ENCODE data around the gene MEG3.
"Not testable (repeated sequence)": the region's sequence is repeated elsewhere in the genome, so short reads cannot be mapped to it uniquely, and the experiment has no call there.

Gene MEG3

GRCh38 chr14:100818923-100819322 lies 7.0 kb upstream of the MEG3 start:
- not testable (repeated sequence) for H3K27ac Mint-ChIP-seq, ATAC-seq, DNase-seq, H3K4me1 Mint-ChIP-seq, H3K9me3 Mint-ChIP-seq, H3K4me3 Mint-ChIP-seq
- H3K27me3 Mint-ChIP-seq = peaks cover 29% of the 10 kb centered on the region

- no peak overlapping the region for H3K4me3 Mint-ChIP-seq
- no peaks in the 10 kb centered on the region for H3K9me3 Mint-ChIP-seq
- ATAC-seq = no peak
- peaks cover 28% of the 10 kb centered on the region for H3K27me3 Mint-ChIP-seq
- DNase-seq = no peak
- H3K27ac Mint-ChIP-seq = peak overlapping the region in 1 of 2 donors; percentile 87
- peaks cover 2% of the 10 kb centered on the region for H3K4me1 Mint-ChIP-seq
Observed at GRCh38 chr14:100819453-100819828, 6.5 kb upstream of the MEG3 start.

- Mint-ChIP-seq H3K9me3 (no peaks in the 10 kb centered on the region), H3K4me1 (peaks cover 7% of the 10 kb centered on the region), H3K4me3 (no peak overlapping the region), H3K27ac (peak overlapping the region; percentile 32 to 87), H3K27me3 (peaks cover 30% of the 10 kb centered on the region)
- no peak for DNase-seq
- ATAC-seq = no peak
Observed at GRCh38 chr14:100819829-100820475, 6.0 kb upstream of the MEG3 start.

DNA sequence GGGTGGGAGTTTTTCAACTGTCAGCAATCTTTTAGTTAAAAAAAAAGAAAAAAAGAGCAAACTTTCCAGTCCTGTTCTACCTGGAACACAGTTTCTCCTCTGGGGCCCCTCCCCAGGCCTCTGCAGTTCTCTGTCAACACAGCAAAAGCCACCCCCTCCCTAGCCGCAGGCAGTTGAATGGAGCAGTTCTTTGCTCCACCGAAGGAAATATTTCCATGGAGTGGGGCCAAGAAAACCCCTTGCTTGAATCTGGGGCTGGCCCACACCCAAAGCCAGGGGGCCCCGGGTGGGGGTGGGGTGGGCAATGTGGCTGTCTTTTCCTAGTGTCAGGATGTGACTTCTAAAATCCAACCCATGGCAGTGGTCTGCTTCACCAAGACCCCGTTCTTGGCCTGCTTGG lies 5.0 kb upstream of the MEG3 start:
- H3K9me3 Mint-ChIP-seq = no peaks in the 10 kb centered on the region
- DNase-seq (no peak), ATAC-seq (no peak)

GRCh38 chr14:100822013-100822412 lies 3.9 kb upstream of the MEG3 start:
- DNase-seq = no peak
- peaks cover 44% of the 10 kb centered on the region for H3K27me3 Mint-ChIP-seq
- H3K9me3 Mint-ChIP-seq = peaks cover 0 to under 1% of the 10 kb centered on the region in 2 donors
- H3K27ac Mint-ChIP-seq = peak overlapping the region in 1 of 2 donors; percentile 7
- H3K4me3 Mint-ChIP-seq = no peak overlapping the region
- no peak for ATAC-seq
- peaks cover 23% of the 10 kb centered on the region for H3K4me1 Mint-ChIP-seq

More for the DNA sequence above, 5.0 kb upstream of the MEG3 start:
- peaks cover 35% of the 10 kb centered on the region for H3K27me3 Mint-ChIP-seq
- H3K27ac Mint-ChIP-seq = no peak overlapping the region
- H3K4me1 Mint-ChIP-seq = peaks cover 14% of the 10 kb centered on the region
- no peak overlapping the region for H3K4me3 Mint-ChIP-seq

DNA sequence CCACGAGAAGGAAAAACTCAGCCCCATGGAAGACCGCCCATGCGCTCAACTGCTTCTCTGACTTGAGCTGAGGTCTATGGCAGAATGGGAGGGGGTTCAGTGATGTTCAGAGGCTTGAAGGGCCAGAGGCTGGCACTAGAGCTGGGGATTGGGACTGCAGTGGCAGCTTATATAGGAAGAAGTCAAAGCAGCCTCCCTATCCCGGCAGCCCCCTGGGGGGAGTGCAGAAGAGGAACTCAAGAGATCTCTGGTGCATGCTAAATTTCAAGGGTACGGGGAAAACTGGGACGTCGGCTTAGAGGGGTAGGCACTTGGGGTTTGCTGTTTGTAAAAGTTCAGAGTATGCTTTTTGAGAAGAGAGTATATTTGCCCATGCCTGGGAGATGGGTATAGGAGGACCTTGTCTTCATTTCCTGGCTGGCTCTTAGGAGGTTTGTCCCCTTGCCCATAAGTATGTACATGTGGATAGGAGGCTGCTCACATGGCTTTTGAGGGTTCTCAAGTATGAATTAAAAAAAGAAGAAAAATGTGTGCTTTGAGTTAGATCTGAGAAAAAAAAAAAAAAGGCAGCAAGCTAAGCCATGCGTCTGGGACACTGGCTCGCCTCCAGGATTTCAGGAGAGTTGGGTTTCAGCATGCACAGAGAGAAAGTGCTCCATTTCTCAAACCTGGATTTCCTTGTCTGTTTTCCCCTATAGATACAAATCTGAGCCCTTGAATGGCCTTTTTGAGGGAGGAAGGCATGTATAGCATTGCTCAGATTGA lies 3.2 kb upstream of the MEG3 start:
- Mint-ChIP-seq H3K27me3 (peaks cover 51% of the 10 kb centered on the region), H3K9me3 (peaks cover 4 to 7% of the 10 kb centered on the region in 2 donors), H3K27ac (peak overlapping the region in 1 of 2 donors; percentile 14), H3K4me3 (no peak overlapping the region), H3K4me1 (peaks cover 23% of the 10 kb centered on the region)
- no peak for DNase-seq
- ATAC-seq = no peak

DNA sequence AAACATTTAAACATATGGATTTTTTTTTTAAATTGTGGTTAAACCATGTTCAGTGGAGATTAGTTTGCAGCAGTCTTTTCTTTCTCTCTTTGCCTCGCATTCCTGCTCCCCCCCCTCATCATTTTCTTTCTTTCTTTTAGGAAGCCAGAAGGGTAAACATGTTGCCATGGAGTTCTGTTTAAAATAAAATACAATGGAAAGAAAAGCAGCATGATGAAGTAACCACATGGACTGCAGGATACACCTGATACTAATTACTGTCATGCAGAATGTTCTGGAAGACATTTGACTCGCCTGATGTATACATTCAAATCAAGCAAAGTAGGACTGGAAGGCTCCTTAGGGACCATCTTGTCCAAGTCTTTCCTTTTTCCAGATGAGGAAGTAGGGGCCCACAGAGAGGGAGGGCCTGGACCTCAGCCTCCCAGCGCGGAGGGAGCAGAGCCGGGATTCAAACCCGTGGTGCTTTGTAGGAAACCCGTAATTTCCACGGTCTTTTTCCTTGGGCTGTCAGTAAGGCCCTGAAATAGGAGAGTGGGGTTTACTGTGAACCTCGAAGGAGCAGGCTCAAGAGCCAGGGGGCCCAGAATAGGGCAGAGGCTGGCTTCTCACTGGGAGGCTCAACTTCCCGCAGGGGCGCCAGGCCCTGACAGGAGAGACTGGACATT lies 2.4 kb upstream of the MEG3 start:
- ATAC-seq (no peak), DNase-seq (no peak)
- Mint-ChIP-seq H3K27me3 (peaks cover 56% of the 10 kb centered on the region), H3K27ac (no peak overlapping the region), H3K4me1 (peaks cover 23% of the 10 kb centered on the region), H3K4me3 (no peak overlapping the region), H3K9me3 (peaks cover 4 to 11% of the 10 kb centered on the region in 2 donors)

- Mint-ChIP-seq H3K27me3 (peaks cover 62% of the 10 kb centered on the region), H3K9me3 (peaks cover 4 to 15% of the 10 kb centered on the region in 2 donors), H3K4me1 (peaks cover 23% of the 10 kb centered on the region), H3K4me3 (no peak overlapping the region), H3K27ac (no peak overlapping the region)
- ATAC-seq (no peak), DNase-seq (no peak)
Observed at GRCh38 chr14:100824091-100824551, 1.8 kb upstream of the MEG3 start.

- H3K4me1 Mint-ChIP-seq = peaks cover 23% of the 10 kb centered on the region
- H3K27me3 Mint-ChIP-seq = peaks cover 71% of the 10 kb centered on the region
- peaks cover 4 to 15% of the 10 kb centered on the region in 2 donors for H3K9me3 Mint-ChIP-seq
- peak overlapping the region in 1 of 2 donors; percentile 7 for H3K4me3 Mint-ChIP-seq
- H3K27ac Mint-ChIP-seq = peak overlapping the region in 1 of 2 donors; percentile 24
- no peak for DNase-seq
- ATAC-seq = no peak
Observed at GRCh38 chr14:100824901-100825712, 811 bp upstream of the MEG3 start.

DNA sequence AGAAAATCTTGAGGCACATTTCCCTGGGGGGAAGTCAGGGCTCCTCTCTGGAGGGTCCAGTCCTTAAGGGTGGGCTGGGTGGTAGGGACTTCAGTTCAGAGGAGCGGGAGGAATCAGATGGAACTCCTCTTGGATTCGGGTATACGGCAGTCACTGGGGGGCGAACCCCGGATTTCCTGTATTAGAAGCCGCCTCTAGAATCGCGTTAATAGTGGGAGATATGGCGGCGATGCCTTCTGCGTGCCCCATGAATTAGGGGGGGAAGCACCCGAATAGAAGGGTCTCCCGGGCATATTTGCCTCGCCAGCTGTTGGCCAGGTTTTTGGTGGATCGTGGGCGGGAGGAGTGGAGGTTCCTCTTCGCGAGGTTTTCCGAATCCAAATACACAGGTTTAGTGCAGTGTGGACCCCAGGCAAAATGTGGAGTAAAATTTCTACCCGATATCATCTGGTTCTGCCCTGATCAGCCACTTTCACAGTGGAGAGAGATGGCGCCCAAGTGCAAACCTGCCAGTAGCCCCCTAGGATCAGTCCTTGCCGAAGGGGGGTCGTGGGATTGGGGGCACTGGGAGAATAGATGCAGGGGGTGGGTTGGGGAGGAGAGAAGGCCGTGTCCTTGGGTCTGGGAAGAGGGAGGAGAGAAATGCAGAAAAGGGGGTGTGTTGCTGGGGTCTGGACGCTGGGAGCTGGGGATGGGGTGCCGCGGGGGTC lies 628 bp downstream of the MEG3 start:
- DNase-seq (no peak), ATAC-seq (no peak)
- Mint-ChIP-seq H3K27ac (no peak overlapping the region), H3K4me1 (peaks cover 23% of the 10 kb centered on the region), H3K27me3 (peaks cover 78% of the 10 kb centered on the region), H3K9me3 (peaks cover 4 to 15% of the 10 kb centered on the region in 2 donors), H3K4me3 (peak overlapping the region in 1 of 2 donors; percentile 71)

GRCh38 chr14:100827101-100828021 lies 1.4 kb downstream of the MEG3 start:
- peaks cover 73% of the 10 kb centered on the region for H3K27me3 Mint-ChIP-seq
- H3K4me3 Mint-ChIP-seq = no peak overlapping the region
- H3K9me3 Mint-ChIP-seq = peaks cover 4 to 15% of the 10 kb centered on the region in 2 donors
- DNase-seq (no peak), ATAC-seq (no peak)
- peaks cover 23% of the 10 kb centered on the region for H3K4me1 Mint-ChIP-seq
- no peak overlapping the region for H3K27ac Mint-ChIP-seq

DNA sequence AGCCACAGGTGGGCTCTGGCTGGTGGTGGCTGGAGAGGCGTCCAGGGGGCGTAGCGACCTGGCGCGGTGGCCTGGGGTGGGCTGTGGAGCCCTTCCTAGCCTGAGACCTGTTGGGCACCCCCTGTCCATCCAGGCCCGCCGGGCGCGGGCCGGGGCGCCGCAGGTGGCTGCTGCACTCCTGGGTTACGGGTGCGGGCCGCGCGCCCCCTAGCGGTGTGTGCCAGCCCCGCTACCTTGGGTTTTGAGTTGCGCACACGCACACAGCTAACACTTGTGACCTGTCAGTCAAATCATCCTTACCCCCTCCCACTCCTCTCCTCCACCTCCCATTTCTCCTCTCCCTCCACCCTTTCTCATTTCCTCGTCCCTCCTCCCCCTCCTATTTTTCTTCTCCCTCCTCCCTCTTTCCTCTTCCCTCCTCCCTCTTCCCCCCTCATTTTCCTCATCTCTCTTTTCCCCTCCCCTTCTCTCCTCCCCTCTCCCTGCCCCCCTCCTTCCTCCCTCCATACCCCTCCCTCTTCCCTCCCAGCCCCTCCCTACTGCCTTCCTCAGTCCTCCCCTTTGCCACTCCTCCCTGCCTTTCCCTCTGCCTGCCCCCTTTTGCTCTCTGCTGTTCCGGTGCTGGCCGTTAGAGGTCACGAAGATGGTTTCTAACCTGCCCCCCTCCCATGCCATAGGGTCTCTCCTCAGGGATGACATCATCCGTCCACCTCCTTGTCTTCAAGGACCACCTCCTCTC lies 2.3 kb downstream of the MEG3 start:
- no peak overlapping the region for H3K27ac Mint-ChIP-seq

GRCh38 chr14:100830681-100831080 lies 4.8 kb downstream of the MEG3 start:
- Mint-ChIP-seq H3K4me3 (no peak overlapping the region), H3K9me3 (peaks cover 4 to 15% of the 10 kb centered on the region in 2 donors), H3K4me1 (peaks cover 12% of the 10 kb centered on the region), H3K27me3 (peaks cover 69% of the 10 kb centered on the region), H3K27ac (no peak overlapping the region)
- DNase-seq (no peak), ATAC-seq (no peak)

More for the DNA sequence above, 2.3 kb downstream of the MEG3 start:
- ATAC-seq = peak; percentile 48
- peaks cover 23% of the 10 kb centered on the region for H3K4me1 Mint-ChIP-seq
- DNase-seq = no peak
- H3K9me3 Mint-ChIP-seq = peaks cover 4 to 15% of the 10 kb centered on the region in 2 donors
- peak overlapping the region in 1 of 2 donors; percentile 23 for H3K4me3 Mint-ChIP-seq
- H3K27me3 Mint-ChIP-seq = peaks cover 73% of the 10 kb centered on the region

All from stimulated activated naive CD8-positive, alpha-beta T cell treated with anti-CD3 and anti-CD28 coated beads, Interleukin-15, amount 100 ng/mL, for 72 hours (primary cell).